Mesothelial cell of epicardium (in vitro differentiated cells): ENCODE results near the gene PIGW. TPM values are rescaled to one million over a fixed set of nuclear protein-coding genes. Genes with fewer than 3 reads are reported as not detected.

Source experiments
- DNase-seq, 2 experiments: peaks; one replicate each; pipeline ENCODE4 v3.0.0; 2021; ENCODE audit warnings: low spot score in 2 of 2; ENCODE audit not compliant: unreplicated experiment in 2 of 2
- H3K27ac Mint-ChIP-seq: 2 replicates; pipeline ENCODE4 v1.8.0; 2021; ENCODE audit warnings: mixed read lengths
- H3K27me3 Mint-ChIP-seq: 2 replicates; pipeline ENCODE4 v1.8.0; 2021; ENCODE audit warnings: low read depth, mixed read lengths
- H3K36me3 Mint-ChIP-seq: 2 replicates; pipeline ENCODE4 v1.8.0; 2021; ENCODE audit warnings: mixed read lengths
- H3K4me1 Mint-ChIP-seq: 2 replicates; pipeline ENCODE4 v1.8.0; 2021; ENCODE audit warnings: mixed read lengths
- H3K4me3 Mint-ChIP-seq: 2 replicates; pipeline ENCODE4 v1.8.0; 2021; ENCODE audit warnings: mild to moderate bottlenecking, moderate library complexity, mixed read lengths
- H3K9me3 Mint-ChIP-seq: 2 replicates; pipeline ENCODE4 v1.8.0; 2021; ENCODE audit warnings: mixed read lengths
- CTCF ChIP-seq: fragments of 200-600 bp; sonication (generic); IDR thresholded peaks from one replicate; pipeline ENCODE4 v1.5.0; 2021; ENCODE audit warnings: antibody characterized with exemption; ENCODE audit not compliant: unreplicated experiment
- total RNA-seq: library from RNA; stranded (reverse); gene quantifications from 3 replicates; pipeline ENCODE4 v1.2.1, GENCODE V29; 2021

Gene PIGW
- total RNA-seq, 1 donor from 2014 or later: 8.8 TPM

GRCh38 chr17:36527621-36528250 is 7.1 kb upstream of the PIGW start:
- Mint-ChIP-seq H3K27ac (no peak overlapping the region), H3K27me3 (no peaks in the 10 kb centered on the region), H3K9me3 (no peaks in the 10 kb centered on the region), H3K4me1 (no peaks in the 10 kb centered on the region), H3K4me3 (no peak overlapping the region), H3K36me3 (peaks cover 42% of the 10 kb centered on the region)
- TF ChIP-seq CTCF: no peak
- DNase-seq: peak in 1 of 2 experiments; percentile 16

- Mint-ChIP-seq H3K9me3 (no peaks in the 10 kb centered on the region), H3K4me1 (peaks cover 4% of the 10 kb centered on the region), H3K4me3 (no peak overlapping the region), H3K36me3 (peaks cover 36% of the 10 kb centered on the region), H3K27me3 (no peaks in the 10 kb centered on the region), H3K27ac (no peak overlapping the region)
- no peak for TF ChIP-seq CTCF
- no peak for DNase-seq
Observed at GRCh38 chr17:36529121-36529520, 5.7 kb upstream of the PIGW start.

- Mint-ChIP-seq H3K27ac (no peak overlapping the region), H3K9me3 (no peaks in the 10 kb centered on the region), H3K4me3 (peak overlapping the region; percentile 38), H3K27me3 (no peaks in the 10 kb centered on the region), H3K36me3 (peaks cover 16% of the 10 kb centered on the region), H3K4me1 (peaks cover 9% of the 10 kb centered on the region)
- DNase-seq: no peak
- no peak for TF ChIP-seq CTCF
Observed at GRCh38 chr17:36532435-36532975, 2.3 kb upstream of the PIGW start.

GRCh38 chr17:36533935-36534839 is 600 bp upstream of the PIGW start:
- peak overlapping the region; percentile 93 for H3K4me3 Mint-ChIP-seq

GRCh38 chr17:36535669-36536081 is 888 bp downstream of the PIGW start:
- H3K27ac Mint-ChIP-seq: peak overlapping the region; percentile 99
- no peaks in the 10 kb centered on the region for H3K27me3 Mint-ChIP-seq
- peaks cover 10% of the 10 kb centered on the region for H3K36me3 Mint-ChIP-seq
- H3K4me1 Mint-ChIP-seq: peaks cover 9% of the 10 kb centered on the region
- H3K4me3 Mint-ChIP-seq: peak overlapping the region; percentile 93
- no peak for TF ChIP-seq CTCF
- H3K9me3 Mint-ChIP-seq: no peaks in the 10 kb centered on the region
- DNase-seq: no peak

More at GRCh38 chr17:36533935-36534839, 600 bp upstream of the PIGW start:
- no peaks in the 10 kb centered on the region for H3K27me3 Mint-ChIP-seq
- TF ChIP-seq CTCF: peak; percentile 58
- peaks cover 9% of the 10 kb centered on the region for H3K4me1 Mint-ChIP-seq
- no peaks in the 10 kb centered on the region for H3K9me3 Mint-ChIP-seq
- DNase-seq: peak; percentile 35 to 69
- peaks cover 10% of the 10 kb centered on the region for H3K36me3 Mint-ChIP-seq
- peak overlapping the region; percentile 99 for H3K27ac Mint-ChIP-seq
